Activated CD4-positive, alpha-beta T cell treated with anti-CD3 and anti-CD28 coated beads, Interleukin-2, amount 10 ng/mL, durations not matched to agents 7 days and 5 days (primary cell): ENCODE results near the gene SLC5A3. TPM values are rescaled to one million over a fixed set of nuclear protein-coding genes. Genes with fewer than 3 reads are reported as not detected.
A peak's percentile ranks its signal among the peaks of the same experiment; 100 is the strongest.

ENCODE experiments used
- CTCF ChIA-PET: fragments of 350-600 bp; sonication (Branson Sonifier 250); formaldehyde crosslinking; loops from one replicate; lab custom pipeline; 2021; ENCODE audit warnings: antibody characterized with exemption; lab: Charles Lee
- POLR2A ChIA-PET: fragments of 350-600 bp; sonication (Branson Sonifier 250); formaldehyde crosslinking; loops from one replicate; lab custom pipeline; 2021; ENCODE audit warnings: antibody characterized with exemption; lab: Charles Lee
- DNase-seq: peaks from one replicate; pipeline ENCODE4 v3.0.0-alpha.2; 2020
- H3K27ac Mint-ChIP-seq: one replicate; pipeline ENCODE4 v1.8.0; 2021; ENCODE audit warnings: mild to moderate bottlenecking, moderate library complexity, mixed read lengths
- H3K27me3 Mint-ChIP-seq: one replicate; pipeline ENCODE4 v1.8.0; 2021; ENCODE audit warnings: mixed read lengths
- H3K36me3 Mint-ChIP-seq: one replicate; pipeline ENCODE4 v1.8.0; 2021; ENCODE audit warnings: low read depth, mixed read lengths
- H3K4me1 Mint-ChIP-seq: one replicate; pipeline ENCODE4 v1.8.0; 2021; ENCODE audit warnings: mixed read lengths
- H3K4me3 Mint-ChIP-seq: one replicate; pipeline ENCODE4 v1.8.0; 2021; ENCODE audit warnings: mild to moderate bottlenecking, moderate library complexity, mixed read lengths
- H3K9me3 Mint-ChIP-seq: one replicate; pipeline ENCODE4 v1.8.0; 2021; ENCODE audit warnings: mixed read lengths
- total RNA-seq, 2 experiments: library from RNA; stranded (reverse); gene quantifications; one replicate each; pipeline ENCODE4 v1.2.3, GENCODE V29; 2021

Gene SLC5A3
- 10 to 100 TPM; 23.9 to 24.0 TPM for total RNA-seq

- peak within 1 kb of the TSS; percentile 88 for H3K27ac Mint-ChIP-seq
- peaks cover 5% of the 10 kb centered on the region for H3K27me3 Mint-ChIP-seq
- peak; percentile 69 for DNase-seq
- ChIA-PET POLR2A (interaction anchor here (0.5 to 0.6 kb wide), 2 partner anchors 58 to 123 kb away, joined by 3 to 4 read pairs; no protein-coding TSS in a partner anchor), CTCF (interaction anchor here (0.6 to 3.2 kb wide), 10 partner anchors 10 to 511 kb away, joined by 3 to 9 read pairs (median 4); no protein-coding TSS in a partner anchor)
- H3K4me1 Mint-ChIP-seq: peaks cover 48% of the 10 kb centered on the region
- no peaks in the 10 kb centered on the region for H3K9me3 Mint-ChIP-seq
- H3K36me3 Mint-ChIP-seq: peaks cover 36% of the 10 kb centered on the region
- peak within 1 kb of the TSS; percentile 84 for H3K4me3 Mint-ChIP-seq
These were observed at the start of gene SLC5A3, which contains the start of gene MRPS6 for GRCh38 chr21:34073032-34073748. Gene SLC5A3 (plus strand): TSS chr21:34073578. CDS start chr21:34095199, 21,621 bp downstream. Gene MRPS6 (plus strand): TSS chr21:34073578. CDS start chr21:34073701, 123 bp downstream.

GRCh38 chr21:34023691-34024373 is 49.5 kb upstream of the SLC5A3 start:
- Mint-ChIP-seq H3K9me3 (peaks cover 4% of the 10 kb centered on the region), H3K4me1 (peaks cover 19% of the 10 kb centered on the region), H3K4me3 (no peak overlapping the region), H3K36me3 (no peaks in the 10 kb centered on the region), H3K27ac (no peak overlapping the region), H3K27me3 (no peaks in the 10 kb centered on the region)
- no peak for DNase-seq
- CTCF ChIA-PET: interaction anchor here (0.8 to 1.4 kb wide), 3 partner anchors 9 to 37 kb away, joined by 3 to 4 read pairs (median 3); no protein-coding TSS in a partner anchor
- POLR2A ChIA-PET: interaction anchor here (1.1 kb wide), 1 partner anchor 70 kb away, joined by 4 read pairs; no protein-coding TSS in a partner anchor

- H3K36me3 Mint-ChIP-seq: no peaks in the 10 kb centered on the region
- H3K27ac Mint-ChIP-seq: no peak overlapping the region
- DNase-seq: no peak
- POLR2A ChIA-PET: interaction anchor here (1.1 kb wide), 1 partner anchor 69 kb away, joined by 4 read pairs; no protein-coding TSS in a partner anchor
- peaks cover 17% of the 10 kb centered on the region for H3K4me1 Mint-ChIP-seq
- peaks cover 4% of the 10 kb centered on the region for H3K9me3 Mint-ChIP-seq
- no peaks in the 10 kb centered on the region for H3K27me3 Mint-ChIP-seq
- H3K4me3 Mint-ChIP-seq: no peak overlapping the region
- CTCF ChIA-PET: interaction anchor here (0.6 to 1.1 kb wide), 2 partner anchors 37 to 53 kb away, joined by 3 read pairs; no protein-coding TSS in a partner anchor
These were observed 49.0 kb upstream of the SLC5A3 start for GRCh38 chr21:34024374-34024693.

GRCh38 chr21:34027721-34028461 is 45.5 kb upstream of the SLC5A3 start:
- peaks cover 8% of the 10 kb centered on the region for H3K9me3 Mint-ChIP-seq
- no peak for DNase-seq
- no peak overlapping the region for H3K4me3 Mint-ChIP-seq
- H3K4me1 Mint-ChIP-seq: peaks cover 27% of the 10 kb centered on the region
- H3K27ac Mint-ChIP-seq: no peak overlapping the region
- POLR2A ChIA-PET: no interaction called here
- CTCF ChIA-PET: no interaction called here
- H3K36me3 Mint-ChIP-seq: peaks cover 3% of the 10 kb centered on the region
- H3K27me3 Mint-ChIP-seq: no peaks in the 10 kb centered on the region

GRCh38 chr21:34029743-34030528 is 43.4 kb upstream of the SLC5A3 start:
- ChIA-PET POLR2A (no interaction called here), CTCF (interaction anchor here (1.2 kb wide), 1 partner anchor 51 kb away, joined by 8 read pairs; no protein-coding TSS in a partner anchor)
- Mint-ChIP-seq H3K27me3 (no peaks in the 10 kb centered on the region), H3K4me1 (peaks cover 29% of the 10 kb centered on the region), H3K27ac (peak overlapping the region; percentile 71), H3K36me3 (peaks cover 3% of the 10 kb centered on the region), H3K9me3 (peaks cover 8% of the 10 kb centered on the region), H3K4me3 (no peak overlapping the region)
- DNase-seq: peak; percentile 30

- ChIA-PET CTCF (interaction anchor here (1.2 kb wide), 1 partner anchor 14 kb away, joined by 3 read pairs; no protein-coding TSS in a partner anchor), POLR2A (no interaction called here)
- Mint-ChIP-seq H3K4me3 (no peak overlapping the region), H3K4me1 (peaks cover 27% of the 10 kb centered on the region), H3K9me3 (peaks cover 13% of the 10 kb centered on the region), H3K27ac (peak overlapping the region; percentile 1), H3K27me3 (no peaks in the 10 kb centered on the region), H3K36me3 (peaks cover 3% of the 10 kb centered on the region)
- no peak for DNase-seq
These were observed 41.5 kb upstream of the SLC5A3 start for GRCh38 chr21:34031835-34032370.

- no peak overlapping the region for H3K27ac Mint-ChIP-seq
- CTCF ChIA-PET: interaction anchor here (0.7 to 1.4 kb wide), 4 partner anchors 13 to 183 kb away, joined by 3 read pairs; no protein-coding TSS in a partner anchor
- peaks cover 16% of the 10 kb centered on the region for H3K9me3 Mint-ChIP-seq
- POLR2A ChIA-PET: no interaction called here
- no peak overlapping the region for H3K4me3 Mint-ChIP-seq
- H3K36me3 Mint-ChIP-seq: peaks cover 5% of the 10 kb centered on the region
- peaks cover 27% of the 10 kb centered on the region for H3K4me1 Mint-ChIP-seq
- no peak for DNase-seq
- H3K27me3 Mint-ChIP-seq: no peaks in the 10 kb centered on the region
These were observed 38.9 kb upstream of the SLC5A3 start for GRCh38 chr21:34034369-34035014.

GRCh38 chr21:34035619-34036354 is 37.6 kb upstream of the SLC5A3 start:
- ChIA-PET POLR2A (no interaction called here), CTCF (interaction anchor here (0.8 to 1.1 kb wide), 2 partner anchors 12 to 23 kb away, joined by 3 read pairs; no protein-coding TSS in a partner anchor)
- Mint-ChIP-seq H3K4me1 (peaks cover 18% of the 10 kb centered on the region), H3K27me3 (no peaks in the 10 kb centered on the region), H3K27ac (no peak overlapping the region), H3K4me3 (no peak overlapping the region), H3K36me3 (peaks cover 5% of the 10 kb centered on the region), H3K9me3 (peaks cover 10% of the 10 kb centered on the region)
- DNase-seq: no peak

- POLR2A ChIA-PET: no interaction called here
- DNase-seq: no peak
These were observed 36.2 kb upstream of the SLC5A3 start for GRCh38 chr21:34037009-34037795.

GRCh38 chr21:34039678-34040382 is 33.5 kb upstream of the SLC5A3 start:
- no peak for DNase-seq
- ChIA-PET CTCF (interaction anchor here (1.6 kb wide), 1 partner anchor 13 kb away, joined by 3 read pairs; no protein-coding TSS in a partner anchor), POLR2A (no interaction called here)
- H3K27ac Mint-ChIP-seq: no peak overlapping the region
- no peak overlapping the region for H3K4me3 Mint-ChIP-seq
- no peaks in the 10 kb centered on the region for H3K27me3 Mint-ChIP-seq
- H3K4me1 Mint-ChIP-seq: no peaks in the 10 kb centered on the region
- peaks cover 15% of the 10 kb centered on the region for H3K9me3 Mint-ChIP-seq
- peaks cover 2% of the 10 kb centered on the region for H3K36me3 Mint-ChIP-seq

More at GRCh38 chr21:34037009-34037795, 36.2 kb upstream of the SLC5A3 start:
- peaks cover 2% of the 10 kb centered on the region for H3K36me3 Mint-ChIP-seq
- H3K4me1 Mint-ChIP-seq: peaks cover 8% of the 10 kb centered on the region
- no peaks in the 10 kb centered on the region for H3K27me3 Mint-ChIP-seq
- CTCF ChIA-PET: no interaction called here
- no peak overlapping the region for H3K27ac Mint-ChIP-seq
- H3K9me3 Mint-ChIP-seq: peaks cover 9% of the 10 kb centered on the region
- H3K4me3 Mint-ChIP-seq: no peak overlapping the region
